ENCODE results near the gene AGAP1.

Gene AGAP1

GRCh38 chr2:235999011-235999410 is 505.2 kb downstream of the AGAP1 start:
- DNase-seq (ENCODE audit: low spot score) = no peak

DNA sequence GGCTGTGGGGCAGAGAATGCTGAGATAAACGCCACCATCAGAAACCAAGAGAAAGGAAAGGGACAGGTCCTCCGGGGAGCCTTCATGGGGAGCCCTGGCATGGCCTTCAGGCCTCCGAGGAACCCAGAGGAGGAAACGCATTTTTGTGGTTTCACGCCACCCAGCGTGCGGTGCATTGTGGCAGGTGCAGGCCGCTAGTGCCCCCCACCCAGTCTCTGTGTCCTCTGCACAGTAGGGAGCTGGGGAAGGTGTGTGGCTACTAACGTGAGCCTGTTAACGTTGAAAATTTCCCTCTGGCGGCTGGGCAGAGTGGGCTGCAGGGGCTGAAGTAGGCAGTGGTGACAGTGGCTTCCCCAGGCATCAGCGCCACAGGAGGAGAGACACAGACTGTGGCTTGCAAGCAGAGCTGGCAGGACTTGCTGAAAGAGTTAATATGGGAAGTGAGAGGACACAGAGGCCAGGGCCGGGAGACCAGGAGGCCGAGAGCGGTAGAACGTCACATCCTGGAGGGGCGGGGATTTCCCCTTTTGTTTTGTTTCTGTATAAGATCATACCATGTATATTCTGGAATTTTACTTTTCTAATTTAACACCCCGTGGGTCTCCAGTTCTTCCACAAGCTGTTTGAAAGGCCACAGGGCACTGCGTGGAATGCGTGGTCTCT is 507.5 kb downstream of the AGAP1 start:
- no peak for DNase-seq (ENCODE audit: low spot score)

GRCh38 chr2:236001854-236002253 is 508.0 kb downstream of the AGAP1 start:
- DNase-seq (ENCODE audit: low spot score) = no peak

GRCh38 chr2:236008006-236008405 is 514.2 kb downstream of the AGAP1 start:
- DNase-seq (ENCODE audit: low spot score) = no peak

DNA sequence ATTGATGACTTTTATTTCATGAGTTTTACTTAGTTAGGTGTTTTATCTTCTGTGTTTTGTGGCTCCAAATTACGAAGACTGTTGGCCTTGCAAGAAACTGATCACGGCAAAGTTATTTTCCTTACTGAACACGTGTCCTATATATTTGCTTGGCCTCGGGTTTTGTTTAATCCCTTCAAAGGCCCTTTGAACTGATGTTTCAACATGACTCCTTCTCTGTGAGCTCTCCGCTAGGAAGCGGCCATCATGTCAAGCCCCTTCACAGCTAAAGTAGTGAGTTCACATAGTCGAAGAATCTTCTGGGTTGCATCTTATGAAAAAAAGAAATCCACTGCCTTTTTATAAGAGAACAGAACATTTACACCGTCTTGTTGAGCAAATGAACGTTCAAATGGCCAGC is 515.0 kb downstream of the AGAP1 start:
- DNase-seq (ENCODE audit: low spot score) = no peak

DNA sequence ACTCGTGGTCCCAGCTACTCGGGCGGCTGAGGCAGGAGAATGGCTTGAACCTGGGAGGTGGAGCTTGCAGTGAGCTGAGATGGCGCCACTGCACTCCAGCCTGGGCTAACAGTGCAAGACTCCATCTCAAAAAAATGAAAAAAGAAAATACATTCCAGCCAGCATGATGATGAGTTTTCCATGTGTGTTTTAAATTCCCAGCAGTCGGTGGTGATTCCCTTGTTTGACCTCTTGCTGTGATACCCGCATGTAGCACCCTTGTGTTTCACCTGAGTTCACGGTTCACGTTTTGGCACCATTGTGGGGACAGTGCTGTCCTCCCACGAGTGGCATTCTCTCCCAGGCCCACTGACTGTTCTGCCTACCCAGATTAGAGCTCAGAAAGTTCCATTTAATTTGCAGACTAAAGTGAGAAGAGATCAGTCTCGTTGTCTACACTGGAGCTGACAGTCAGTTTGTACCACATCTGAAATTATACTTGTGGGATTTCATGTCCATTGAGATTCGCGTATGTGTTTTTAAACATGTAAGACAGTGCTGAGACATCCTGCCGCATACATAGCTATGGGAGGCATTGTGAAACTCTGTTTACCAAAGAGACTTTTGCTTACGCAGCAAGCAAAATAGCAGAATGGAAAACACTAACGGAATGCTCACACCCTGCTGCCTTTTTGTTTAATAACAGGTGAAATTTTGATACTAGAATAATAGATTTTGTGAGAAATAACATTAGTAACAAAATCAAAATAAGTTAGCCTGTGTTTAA is 517.3 kb downstream of the AGAP1 start:
- DNase-seq (ENCODE audit: low spot score) = no peak

DNA sequence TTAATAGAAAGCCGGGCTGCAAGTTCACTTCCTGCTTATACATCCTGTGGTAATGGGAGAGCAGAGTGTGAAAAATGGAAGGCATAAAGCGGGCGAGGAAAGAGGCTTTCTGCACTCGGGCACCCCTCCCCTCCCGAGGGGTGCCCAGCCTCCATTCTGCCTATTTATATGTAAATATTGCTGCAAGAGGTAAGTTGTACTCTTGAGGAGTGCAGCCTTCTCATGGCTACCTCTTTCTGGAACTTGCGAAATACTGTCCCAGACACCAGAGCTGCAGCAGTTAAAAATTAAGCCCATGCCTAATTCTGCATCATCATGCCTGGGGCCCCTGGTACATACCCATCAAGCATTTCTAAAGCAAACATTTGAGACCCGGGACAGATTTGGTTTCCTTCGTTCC is 518.3 kb downstream of the AGAP1 start:
- no peak for DNase-seq (ENCODE audit: low spot score)

DNA sequence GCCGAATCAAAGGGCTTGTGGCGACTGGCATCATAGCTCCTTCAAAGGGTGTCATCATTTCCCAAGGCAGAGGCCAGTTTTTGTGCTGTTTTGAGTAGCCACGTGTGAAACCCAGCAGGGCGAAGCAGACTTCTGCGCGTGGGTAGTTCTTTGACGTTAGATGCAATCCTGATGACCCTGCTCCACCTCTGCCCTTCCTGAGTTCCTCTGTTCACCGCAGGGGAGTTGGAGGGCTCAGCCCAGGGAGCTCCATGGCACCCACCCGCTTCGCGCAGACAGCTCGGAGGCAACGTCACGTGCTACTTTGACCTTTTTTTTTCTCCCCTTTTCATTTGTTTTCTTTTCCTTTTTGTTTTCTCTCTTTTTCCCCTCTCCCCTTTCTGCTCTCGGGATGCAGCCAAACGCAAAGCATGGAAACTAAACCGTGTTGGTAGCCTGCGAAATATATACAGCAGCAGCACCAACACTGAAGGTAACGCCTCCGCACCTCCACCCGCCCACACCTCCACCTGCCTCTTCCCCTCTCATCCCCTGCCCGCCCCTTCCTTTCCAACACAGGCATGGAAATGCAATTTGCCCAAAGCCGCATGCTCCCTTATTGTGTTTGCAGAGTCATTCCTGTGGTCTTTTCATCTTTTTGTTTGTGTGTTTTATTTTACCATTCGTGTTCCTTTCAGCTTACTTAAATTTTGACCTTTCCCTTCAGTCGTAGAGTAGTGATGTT is 520.7 kb downstream of the AGAP1 start:
- DNase-seq (ENCODE audit: low spot score) = no peak

GRCh38 chr2:236015171-236015570 is 521.3 kb downstream of the AGAP1 start:
- no peak for DNase-seq (ENCODE audit: low spot score)

GRCh38 chr2:236016496-236016895 is 522.7 kb downstream of the AGAP1 start:
- no peak for DNase-seq (ENCODE audit: low spot score)

GRCh38 chr2:236017446-236017845 is 523.6 kb downstream of the AGAP1 start:
- DNase-seq (ENCODE audit: low spot score) = no peak

DNA sequence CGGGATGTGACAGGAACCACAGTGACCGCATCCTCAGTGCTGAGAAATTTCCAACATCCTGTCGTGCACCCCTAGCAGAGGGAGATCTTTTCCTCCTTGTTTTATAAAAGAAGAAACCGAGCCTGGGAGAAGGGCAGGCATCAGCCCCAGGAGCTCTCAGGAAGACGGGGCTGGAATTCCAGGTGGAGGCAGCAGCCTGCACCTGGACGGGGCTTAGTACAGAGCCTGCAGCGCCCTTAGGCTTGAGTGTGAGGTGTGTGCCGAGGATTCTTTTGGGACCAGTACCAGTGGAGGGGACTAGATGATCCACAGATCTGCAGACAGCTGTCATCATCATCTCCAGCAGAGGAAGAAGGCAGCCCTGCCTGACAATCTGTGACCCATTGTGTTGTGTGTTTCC is 525.6 kb downstream of the AGAP1 start:
- DNase-seq (ENCODE audit: low spot score) = no peak

DNA sequence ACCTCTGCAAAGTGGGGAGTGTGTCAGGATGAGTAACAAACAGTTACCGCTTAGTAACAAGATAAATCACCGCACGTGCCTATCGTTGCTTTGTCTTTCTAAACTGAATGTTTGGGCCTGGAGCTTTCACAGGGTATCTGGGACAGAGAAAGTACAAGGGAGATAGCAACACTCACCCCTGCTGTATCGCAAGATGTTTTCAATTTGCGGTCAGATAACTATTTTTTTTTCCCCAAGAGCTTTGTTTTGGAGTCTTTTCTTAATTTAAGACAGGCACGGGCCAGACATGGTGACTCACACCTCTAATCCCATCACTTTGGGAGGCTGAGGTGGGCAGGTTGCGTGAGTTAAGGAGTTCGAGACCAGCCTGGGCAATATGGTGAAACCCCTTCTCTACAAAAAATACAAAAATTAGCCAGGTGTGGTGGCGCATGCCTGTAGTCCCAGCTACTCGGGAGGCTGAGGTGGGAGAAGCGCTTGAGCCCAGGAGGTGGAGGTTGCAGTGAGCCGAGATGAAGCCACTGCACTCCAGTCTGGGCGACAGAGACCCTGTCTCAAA is 527.7 kb downstream of the AGAP1 start:
- DNase-seq (ENCODE audit: low spot score) = no peak

GRCh38 chr2:236022128-236022527 is 528.3 kb downstream of the AGAP1 start:
- no peak for DNase-seq (ENCODE audit: low spot score)

DNA sequence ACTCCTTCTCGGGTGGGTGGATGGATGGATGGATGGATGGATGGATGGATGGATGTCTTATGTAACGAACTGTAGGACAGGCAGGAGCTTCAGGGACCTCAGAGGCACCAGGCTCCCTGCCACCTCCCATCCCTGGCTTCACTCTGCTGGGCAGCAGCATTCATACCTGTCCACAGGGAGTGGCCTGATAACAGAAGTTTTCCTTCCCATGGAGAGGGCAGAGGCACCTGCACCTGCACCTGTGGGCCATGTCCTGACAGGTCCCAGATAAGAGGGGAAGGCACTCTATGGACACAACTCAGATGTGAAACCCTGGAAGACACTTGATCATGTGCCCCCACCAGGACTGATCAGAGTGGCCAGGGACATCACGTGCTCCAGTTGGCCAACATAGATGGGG is 532.0 kb downstream of the AGAP1 start:
- no peak for DNase-seq (ENCODE audit: low spot score)

- DNase-seq (ENCODE audit: low spot score) = no peak
These were observed 533.0 kb downstream of the AGAP1 start for GRCh38 chr2:236026841-236027240.

- DNase-seq (ENCODE audit: low spot score) = no peak
These were observed 534.2 kb downstream of the AGAP1 start for GRCh38 chr2:236028066-236028465.

DNA sequence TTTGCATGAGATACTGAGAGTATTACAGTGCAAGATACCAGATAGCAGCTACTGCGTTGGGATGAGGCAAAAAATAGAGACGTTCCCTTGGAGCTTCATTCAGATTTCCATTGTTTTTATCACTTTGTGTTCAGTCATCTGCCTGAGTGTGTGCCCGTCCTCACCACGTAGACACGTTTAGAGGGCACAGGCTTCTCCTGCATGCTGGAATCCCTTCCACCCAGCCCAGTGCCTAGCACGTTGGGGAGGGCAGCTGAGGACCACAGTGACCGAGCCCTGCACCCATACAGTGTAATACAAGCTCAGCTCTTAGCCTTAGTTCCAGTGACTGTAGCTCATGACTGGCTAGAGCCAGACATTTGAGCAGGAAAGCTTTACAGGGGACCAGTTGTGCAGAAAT is 539.6 kb downstream of the AGAP1 start:
- no peak for DNase-seq (ENCODE audit: low spot score)

DNA sequence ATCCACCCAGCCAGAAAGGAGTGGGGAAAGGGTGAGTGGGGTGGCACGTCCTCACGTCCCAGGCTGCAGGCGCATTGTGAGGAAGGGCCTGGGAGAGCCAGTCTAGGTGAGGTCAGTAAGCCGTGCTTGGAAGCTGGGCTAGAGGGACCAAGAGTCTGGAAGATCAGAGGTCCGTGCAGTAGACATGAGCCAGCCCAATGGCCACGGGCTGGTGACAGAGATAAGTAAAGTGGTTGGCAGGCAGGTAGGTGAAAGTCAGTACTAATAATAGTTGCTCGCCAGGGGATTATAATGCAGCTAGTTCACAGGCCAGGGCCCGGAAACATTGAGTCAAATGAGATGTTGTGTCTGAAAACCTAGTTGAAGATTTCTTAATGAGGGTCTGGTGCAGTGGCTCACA is 541.1 kb downstream of the AGAP1 start:
- no peak for DNase-seq (ENCODE audit: low spot score)

DNA sequence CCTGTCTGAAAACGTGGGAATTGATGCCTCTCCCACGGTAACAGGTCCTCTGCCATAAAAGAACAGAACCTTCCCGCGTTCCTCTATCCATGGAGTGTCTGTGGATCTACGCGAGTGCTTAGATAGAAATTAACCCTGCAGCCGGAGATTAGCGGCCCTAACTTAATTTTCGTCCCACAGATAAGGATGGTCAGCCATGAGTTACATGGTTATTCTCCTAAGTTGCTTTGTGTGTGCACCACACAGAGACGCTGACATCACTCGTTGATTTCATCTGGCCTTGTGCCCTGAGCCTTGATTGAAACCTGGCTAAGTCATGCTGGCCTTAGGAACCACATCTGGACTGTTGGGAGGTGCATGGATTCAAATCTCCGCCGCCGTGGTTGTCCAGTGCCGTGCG is 542.2 kb downstream of the AGAP1 start:
- DNase-seq (ENCODE audit: low spot score) = no peak

DNA sequence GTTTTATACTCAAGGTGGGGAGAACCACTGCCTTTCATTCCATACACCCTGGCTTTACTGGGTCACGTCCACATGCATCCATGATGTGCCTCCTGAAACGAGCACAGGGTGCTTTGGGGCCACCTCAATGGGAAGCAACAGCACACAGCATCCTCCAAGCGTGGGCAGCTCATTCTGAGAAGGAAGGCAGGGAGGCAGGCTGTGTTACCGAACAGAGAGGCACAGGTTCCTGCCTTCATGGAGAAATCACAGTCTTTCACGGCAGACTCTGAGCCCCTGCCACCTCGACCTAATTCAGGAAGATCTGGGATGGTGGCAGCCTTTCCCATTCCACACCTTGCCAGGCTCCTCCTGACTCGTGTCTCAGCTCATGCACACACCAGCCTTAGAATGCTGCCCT is 544.3 kb downstream of the AGAP1 start:
- no peak for DNase-seq (ENCODE audit: low spot score)

GRCh38 chr2:236040600-236041328 is 546.9 kb downstream of the AGAP1 start:
- DNase-seq (ENCODE audit: low spot score) = no peak

Measured in activated CD4-positive, alpha-beta T cell treated with anti-CD3 and anti-CD28 coated beads, Interleukin-2, Interleukin-4, amounts not matched to agents 100 ng/mL and 50 ng/mL, durations not matched to agents 16 hours and 8 hours (primary cell).